Measurements from ENCODE around the gene CORO6. TPM values are rescaled to one million over a fixed set of nuclear protein-coding genes. Genes with fewer than 3 reads are reported as not detected.

Gene CORO6
- total and polyA plus RNA-seq, 2 of the 4 experiments (the other 2 are of a cell fraction): 3.4 to 7.6 TPM

- Histone ChIP-seq H4K91ac (ENCODE audit: insufficient read depth, low read depth, low read length) (no peak overlapping the region), H4K5ac (ENCODE audit: low read depth, low read length) (no peak overlapping the region), H2AK9ac (replicated peaks; ENCODE audit: low read depth, low read length, poor library complexity) (peak overlapping the region; percentile 75), H4K8ac (ENCODE audit: low read depth in 2 of 2, low read length in 2 of 2) (no peak overlapping the region), H3K56ac (ENCODE audit: extremely low read depth, insufficient read depth, low read length) (no peak overlapping the region), H3K4me1 (ENCODE audit: control insufficient read depth, insufficient read depth, low read length) (peaks cover 15% of the 10 kb centered on the region), H3K4me3 (ENCODE audit: insufficient read depth, low read depth, low read length) (no peak overlapping the region), H2BK15ac (ENCODE audit: low read depth, low read length) (no peak overlapping the region), H4K20me1 (ENCODE audit: insufficient read depth, low read length) (peaks cover 4% of the 10 kb centered on the region; the same call in 1 of the 2 replicates), H3K27ac (ENCODE audit: insufficient read depth, low read length) (no peak overlapping the region), H3K14ac (replicated peaks; ENCODE audit: low read depth, low read length) (no peak overlapping the region), H3K23ac (ENCODE audit: low read depth, low read length) (no peak overlapping the region), H3K27me3 (ENCODE audit: control insufficient read depth, insufficient read depth, low read length) (no peaks in the 10 kb centered on the region), H3K4me2 (ENCODE audit: low read depth, low read length) (no peak overlapping the region; the same call in 1 of the 2 replicates), H3K18ac (ENCODE audit: low read depth, low read length) (no peak overlapping the region), H3K9me1 (ENCODE audit: insufficient read depth, low read length) (peaks cover 24% of the 10 kb centered on the region), H2BK5ac (ENCODE audit: low read depth, low read length, poor library complexity, severe bottlenecking) (no peak overlapping the region), H2BK20ac (ENCODE audit: low read depth, low read length) (no peak overlapping the region), H3K36me3 (ENCODE audit: control insufficient read depth, insufficient read depth, low read length) (peaks cover 2% of the 10 kb centered on the region; the same call in 1 of the 2 replicates), H3K9ac (ENCODE audit: low read depth, low read length) (no peak overlapping the region), H3K4ac (ENCODE audit: low read depth, low read length) (no peak overlapping the region), H2AFZ (replicated peaks; ENCODE audit: low read length, poor library complexity) (peak overlapping the region; percentile 96), H3K79me1 (ENCODE audit: low read depth in 1 of 2, low read length in 2 of 2) (peaks cover 0 to 22% of the 10 kb centered on the region in 2 experiments; a peak in 1 of 4 replicates), H2BK120ac (ENCODE audit: low read depth, low read length) (no peak overlapping the region), H3K9me3 (ENCODE audit: control insufficient read depth, insufficient read depth, low read length) (no peaks in the 10 kb centered on the region), H2AK5ac (ENCODE audit: low read depth, low read length) (no peak overlapping the region)
- DNase-seq (no peak), ATAC-seq (ENCODE audit: low read depth) (no peak)
- ChIA-PET POLR2A (ENCODE audit: unreplicated experiment) (no interaction called here), CTCF (interaction anchor here (1.1 kb wide), 1 partner anchor 156 kb away, joined by 3 read pairs; no protein-coding TSS in a partner anchor)
- intact Hi-C loops (cut with micrococcal nuclease): no loop called here
- 20% methylated on average over 1 of the region's 4 CpGs; no CpG with 5 or more reads in 1 of the 2 experiments for WGBS, 2 experiments (ENCODE audit: extremely low coverage in 2 of 2, insufficient read length in 1 of 2)
- dilution Hi-C loops (cut with HindIII; ENCODE audit: low sequenced_read_pairs, unreplicated experiment): no loop called here
- TF ChIP-seq USF2 (IDR thresholded peaks at IDR 0.05; ENCODE audit: low read depth, low read length) (no peak), RFX5 (IDR thresholded peaks at IDR 0.05; ENCODE audit: low read depth, low read length) (no peak), MXI1 (IDR thresholded peaks at IDR 0.05; ENCODE audit: borderline replicate concordance, low read depth, low read length) (no peak), CTCF (conservative IDR thresholded peaks at IDR 0.05; ENCODE audit: low read depth, low read length) (no peak), CHD1 (IDR thresholded peaks at IDR 0.05; ENCODE audit: low read depth, low read length) (no peak), BHLHE40 (IDR thresholded peaks at IDR 0.05; ENCODE audit: low read depth, low read length) (no peak), POLR2A (IDR thresholded peaks at IDR 0.05; ENCODE audit: low read depth, low read length) (no peak), MAFK (IDR thresholded peaks at IDR 0.05; ENCODE audit: low read depth, low read length) (no peak), MAZ (IDR thresholded peaks at IDR 0.05; ENCODE audit: borderline replicate concordance, low read depth, low read length) (no peak), SMC3 (IDR thresholded peaks at IDR 0.05; ENCODE audit: low read depth, low read length) (no peak), RAD21 (IDR thresholded peaks at IDR 0.05; ENCODE audit: low read length) (no peak), NFE2L2 (IDR thresholded peaks at IDR 0.05; ENCODE audit: low read depth, low read length) (no peak), FOS (IDR thresholded peaks at IDR 0.05; ENCODE audit: low read depth, low read length) (no peak), CEBPB (IDR thresholded peaks at IDR 0.05; ENCODE audit: low read depth, low read length) (no peak), ELK1 (IDR thresholded peaks at IDR 0.05; ENCODE audit: borderline replicate concordance, low read depth, low read length) (no peak), RCOR1 (IDR thresholded peaks at IDR 0.05; ENCODE audit: insufficient replicate concordance, low read length) (no peak)
- in situ Hi-C loops (cut with MboI; ENCODE audit: low sequenced_read_pairs): no loop called here
- BruUV-seq (replicated peaks): no TSS peak
These were observed 553 bp upstream of the CORO6 start for GRCh38 chr17:29623283-29623647.
